Measurements from ENCODE around the gene NEK7.

- TF ChIP-seq CTCF (IDR thresholded peaks at IDR 0.05) = no peak
- TF ChIP-seq POLR2A (IDR thresholded peaks at IDR 0.05) = no peak
- TF ChIP-seq POLR2AphosphoS5 (IDR thresholded peaks at IDR 0.05) = no peak
Measured at GRCh38 chr1:198147216-198147615, 9.6 kb upstream of the NEK7 start.
